CD14-positive monocyte (primary cell): ENCODE data around the gene GMNC. TPM values are rescaled to one million over a fixed set of nuclear protein-coding genes. Genes with fewer than 3 reads are reported as not detected.

Source experiments
- DNase-seq, 3 donors: peaks; one replicate each; pipeline ENCODE4 v3.0.0-alpha.2; 2011 to 2022
- H2AFZ ChIP-seq: 2 replicates; pipeline ENCODE4 v1.6.0; 2012; ENCODE audit warnings: mild to moderate bottlenecking, low read depth, low read length, inconsistent platforms; ENCODE audit not compliant: insufficient read depth, poor library complexity, severe bottlenecking
- H3K27ac ChIP-seq, 2 donors: 1 replicate in 1 of 2; 2 replicates in 1 of 2; pipeline ENCODE4 v1.5.1; 2012 to 2013; ENCODE audit warnings: low read length in 2 of 2, control low read depth in 1 of 2, inconsistent platforms in 1 of 2, low read depth in 1 of 2, mild to moderate bottlenecking in 1 of 2
- H3K27me3 ChIP-seq, 2 donors: one replicate each; pipeline versions ENCODE4 v1.6.0 to v1.6.1; 2011 to 2013; ENCODE audit warnings: low read length in 2 of 2; ENCODE audit not compliant: control insufficient read depth in 2 of 2, insufficient read depth in 2 of 2
- H3K36me3 ChIP-seq, 2 donors: replicated peaks in 1 of 2; 1 replicate in 1 of 2; 2 replicates in 1 of 2; pipeline versions ENCODE4 v1.5.1 to v1.6.1; 2012 to 2013; ENCODE audit warnings: low read length in 2 of 2, control low read depth in 1 of 2, inconsistent platforms in 1 of 2, mild to moderate bottlenecking in 1 of 2; ENCODE audit not compliant: insufficient read depth in 2 of 2, control insufficient read depth in 1 of 2
- H3K4me1 ChIP-seq, 2 donors: 1 replicate in 1 of 2; 2 replicates in 1 of 2; pipeline versions ENCODE4 v1.5.1 to v1.6.1; 2012 to 2013; ENCODE audit warnings: low read length in 2 of 2, control low read depth in 1 of 2, inconsistent platforms in 1 of 2, mild to moderate bottlenecking in 1 of 2, moderate library complexity in 1 of 2; ENCODE audit not compliant: insufficient read depth in 2 of 2, control insufficient read depth in 1 of 2
- H3K4me2 ChIP-seq: replicated peaks from 2 replicates; pipeline ENCODE3; 2012; ENCODE audit warnings: low read length, moderate library complexity, mild to moderate bottlenecking; ENCODE audit not compliant: poor library complexity, severe bottlenecking; ENCODE audit errors: extremely low read depth
- H3K4me3 ChIP-seq, 3 experiments: fragments of 200-600 bp in 1 of 3; sonication (generic) in 1 of 3; replicated peaks in 1 of 3; 1 replicate in 2 of 3; 2 replicates in 1 of 3; pipeline ENCODE4 v1.5.1; 2011 to 2013; ENCODE audit warnings: low read length in 3 of 3, mild to moderate bottlenecking in 3 of 3, control low read depth in 2 of 3, low read depth in 2 of 3, inconsistent platforms in 1 of 3, moderate library complexity in 1 of 3
- H3K79me2 ChIP-seq: 2 replicates; pipeline ENCODE4 v1.6.0; 2012; ENCODE audit warnings: mild to moderate bottlenecking, control low read depth, inconsistent platforms, low read length, moderate library complexity; ENCODE audit not compliant: insufficient read depth
- H3K9ac ChIP-seq: 2 replicates; pipeline ENCODE4 v1.6.0; 2017; ENCODE audit warnings: low read length, mild to moderate bottlenecking; ENCODE audit not compliant: insufficient read depth, poor library complexity, severe bottlenecking
- H3K9me3 ChIP-seq, 2 donors: replicated peaks in 1 of 2; 1 replicate in 1 of 2; 2 replicates in 1 of 2; pipeline versions ENCODE4 v1.5.1 to v1.6.1; 2012 to 2013; ENCODE audit warnings: low read length in 2 of 2, control low read depth in 1 of 2; ENCODE audit not compliant: control insufficient read depth in 1 of 2, insufficient read depth in 1 of 2
- H4K20me1 ChIP-seq: 2 replicates; pipeline ENCODE4 v1.6.0; 2012; ENCODE audit warnings: mild to moderate bottlenecking, low read length, control low read depth, moderate library complexity; ENCODE audit not compliant: insufficient read depth
- H3K27ac Mint-ChIP-seq, 7 donors: one replicate each; pipeline ENCODE4 v1.8.0; 2020; ENCODE audit warnings: mild to moderate bottlenecking in 7 of 7, mixed read lengths in 7 of 7, moderate library complexity in 6 of 7, inconsistent platforms in 2 of 7
- H3K27me3 Mint-ChIP-seq, 3 donors: one replicate each; pipeline ENCODE4 v1.8.0; 2021 to 2022; ENCODE audit warnings: low read depth in 3 of 3, mild to moderate bottlenecking in 3 of 3, mixed read lengths in 3 of 3, moderate library complexity in 3 of 3, inconsistent platforms in 1 of 3
- H3K36me3 Mint-ChIP-seq, 2 donors: one replicate each; pipeline ENCODE4 v1.8.0; 2020; ENCODE audit warnings: mixed read lengths in 2 of 2, inconsistent platforms in 1 of 2, mild to moderate bottlenecking in 1 of 2
- H3K4me1 Mint-ChIP-seq: one replicate; pipeline ENCODE4 v1.8.0; 2020; ENCODE audit warnings: mild to moderate bottlenecking, mixed read lengths
- H3K4me3 Mint-ChIP-seq, 2 donors: one replicate each; pipeline ENCODE4 v1.8.0; 2020; ENCODE audit warnings: mild to moderate bottlenecking in 2 of 2, mixed read lengths in 2 of 2, moderate library complexity in 1 of 2
- H3K9me3 Mint-ChIP-seq, 7 donors: one replicate each; pipeline ENCODE4 v1.8.0; 2020 to 2022; ENCODE audit warnings: mixed read lengths in 7 of 7, mild to moderate bottlenecking in 6 of 7, moderate library complexity in 6 of 7, inconsistent platforms in 2 of 7
- CTCF ChIP-seq: fragments of 200-600 bp; IDR thresholded peaks from one replicate; pipeline ENCODE4 v1.8.0; 2022; ENCODE audit warnings: antibody characterized with exemption, mild to moderate bottlenecking
- WGBS: methylation state at CpG from one replicate; pipeline ENCODE4 v1.1.5; 2013; ENCODE audit warnings: missing lambda C conversion rate; ENCODE audit not compliant: insufficient coverage; 5-methylcytosine and 5-hydroxymethylcytosine counted together
- intact Hi-C, 2 donors: fragments of 100-400 bp; cut with micrococcal nuclease; formaldehyde crosslinking; loops; one replicate each; pipeline versions ENCODE4 v1.15.0 to v1.15.1; 2023
- polyA plus RNA-seq, 3 donors: library from polyadenylated mRNA; depleted of rRNA in 1 of 3; unstranded in 2 of 3; stranded (reverse) in 1 of 3; fragments of 300-500 nt in 2 of 3; fragments of >200 nt in 1 of 3; fragmentation: Illumina TruSeq in 2 of 3; gene quantifications; 1 replicate in 2 of 3; 2 replicates in 1 of 3; pipeline ENCODE4 v1.2.3, GENCODE V29; 2012 to 2021

GMNC gene
- polyA plus RNA-seq, 3 donors, result not detected

GRCh38 chr3:190830031-190830430 lies 32.5 kb downstream of the GMNC start:
- no peak overlapping the region for H3K4me3 Mint-ChIP-seq
- no peaks in the 10 kb centered on the region for H3K4me1 Mint-ChIP-seq
- H3K9me3 Mint-ChIP-seq, result peaks cover 0 to 4% (median 2%) of the 10 kb centered on the region in 7 donors
- Histone ChIP-seq H3K79me2 (no peaks in the 10 kb centered on the region), H3K9ac (no peak overlapping the region), H3K36me3 (no peaks in the 10 kb centered on the region), H3K27ac (no peak overlapping the region), H3K9me3 (no peaks in the 10 kb centered on the region), H3K4me2 (no peak overlapping the region), H3K4me3 (no peak overlapping the region), H3K4me1 (no peaks in the 10 kb centered on the region), H2AFZ (no peak overlapping the region), H4K20me1 (no peaks in the 10 kb centered on the region), H3K27me3 (no peaks in the 10 kb centered on the region)
- intact Hi-C loops, result no loop called here
- no peak for DNase-seq
- 100% methylated on average over 1 of the region's 5 CpGs for WGBS
- H3K27me3 Mint-ChIP-seq, result peaks cover 0 to 2% (median 0%) of the 10 kb centered on the region in 3 donors
- TF ChIP-seq CTCF, result no peak
- no peak overlapping the region for H3K27ac Mint-ChIP-seq
- H3K36me3 Mint-ChIP-seq, result no peaks in the 10 kb centered on the region

- WGBS, result 100% methylated on average over 1 of the region's 2 CpGs
- Histone ChIP-seq H3K4me3 (no peak overlapping the region), H3K9ac (no peak overlapping the region), H2AFZ (no peak overlapping the region), H3K79me2 (no peaks in the 10 kb centered on the region), H3K4me2 (no peak overlapping the region), H3K4me1 (no peaks in the 10 kb centered on the region), H3K27ac (no peak overlapping the region), H4K20me1 (no peaks in the 10 kb centered on the region), H3K36me3 (no peaks in the 10 kb centered on the region), H3K9me3 (no peaks in the 10 kb centered on the region), H3K27me3 (no peaks in the 10 kb centered on the region)
- no peaks in the 10 kb centered on the region for H3K36me3 Mint-ChIP-seq
- intact Hi-C loops, result no loop called here
- H3K9me3 Mint-ChIP-seq, result peaks cover 0 to 3% (median 2%) of the 10 kb centered on the region in 7 donors
- no peaks in the 10 kb centered on the region for H3K4me1 Mint-ChIP-seq
- no peak overlapping the region for H3K4me3 Mint-ChIP-seq
- peaks cover 0 to 2% (median 0%) of the 10 kb centered on the region in 3 donors for H3K27me3 Mint-ChIP-seq
- H3K27ac Mint-ChIP-seq, result no peak overlapping the region
- no peak for DNase-seq
- TF ChIP-seq CTCF, result no peak
Measured at GRCh38 chr3:190826018-190826417, 36.5 kb downstream of the GMNC start.
